ENCODE results near the gene RAB40C.

DNA sequence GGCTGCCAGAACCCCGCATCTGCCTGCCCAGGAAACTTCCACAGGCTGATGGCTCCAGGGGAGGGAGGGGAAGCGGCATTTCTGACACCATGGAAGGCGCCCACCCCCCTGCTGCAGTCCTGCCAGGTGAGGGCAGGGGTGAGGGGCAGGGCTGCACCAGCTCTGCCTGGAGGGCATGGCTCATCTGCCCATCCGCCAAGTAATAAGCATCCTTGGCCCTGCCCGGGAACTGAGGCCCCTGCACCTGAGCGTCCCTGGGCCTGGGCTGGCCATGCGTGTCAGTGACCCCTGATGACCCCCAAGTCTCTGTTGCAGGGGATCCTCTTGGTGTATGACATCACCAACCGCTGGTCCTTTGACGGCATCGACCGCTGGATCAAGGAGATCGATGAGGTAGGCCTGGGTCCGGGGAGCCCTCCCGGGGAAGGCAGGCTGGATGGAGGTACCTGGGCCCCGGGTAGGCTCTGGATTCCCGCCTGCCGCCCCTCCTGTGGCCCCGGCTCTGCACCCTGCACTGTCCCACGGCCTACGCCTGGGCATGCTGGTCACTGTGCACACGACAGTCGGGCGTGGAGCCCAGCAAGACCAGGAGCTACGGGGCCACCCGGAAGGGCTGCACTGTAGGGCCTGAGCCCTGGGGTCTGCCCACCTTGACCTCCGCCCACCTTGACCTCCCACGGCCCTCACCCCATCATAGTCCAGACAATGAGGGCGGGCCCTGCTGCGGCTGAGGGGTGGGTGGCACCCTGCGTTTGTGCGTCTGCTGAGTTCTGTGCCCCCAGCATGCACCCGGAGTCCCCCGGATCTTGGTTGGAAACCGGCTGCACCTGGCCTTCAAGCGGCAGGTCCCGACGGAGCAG, 35.5 kb downstream of the RAB40C start:
- TF ChIP-seq, protein P1, sequence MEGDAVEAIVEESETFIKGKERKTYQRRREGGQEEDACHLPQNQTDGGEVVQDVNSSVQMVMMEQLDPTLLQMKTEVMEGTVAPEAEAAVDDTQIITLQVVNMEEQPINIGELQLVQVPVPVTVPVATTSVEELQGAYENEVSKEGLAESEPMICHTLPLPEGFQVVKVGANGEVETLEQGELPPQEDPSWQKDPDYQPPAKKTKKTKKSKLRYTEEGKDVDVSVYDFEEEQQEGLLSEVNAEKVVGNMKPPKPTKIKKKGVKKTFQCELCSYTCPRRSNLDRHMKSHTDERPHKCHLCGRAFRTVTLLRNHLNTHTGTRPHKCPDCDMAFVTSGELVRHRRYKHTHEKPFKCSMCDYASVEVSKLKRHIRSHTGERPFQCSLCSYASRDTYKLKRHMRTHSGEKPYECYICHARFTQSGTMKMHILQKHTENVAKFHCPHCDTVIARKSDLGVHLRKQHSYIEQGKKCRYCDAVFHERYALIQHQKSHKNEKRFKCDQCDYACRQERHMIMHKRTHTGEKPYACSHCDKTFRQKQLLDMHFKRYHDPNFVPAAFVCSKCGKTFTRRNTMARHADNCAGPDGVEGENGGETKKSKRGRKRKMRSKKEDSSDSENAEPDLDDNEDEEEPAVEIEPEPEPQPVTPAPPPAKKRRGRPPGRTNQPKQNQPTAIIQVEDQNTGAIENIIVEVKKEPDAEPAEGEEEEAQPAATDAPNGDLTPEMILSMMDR (IDR thresholded peaks at IDR 0.05), result no peak
- no peak for TF ChIP-seq ZFX (IDR thresholded peaks at IDR 0.05; ENCODE audit: borderline replicate concordance)

All from 22Rv1 (cell line).